Osteocyte (in vitro differentiated cells): ENCODE data around the gene RAB5B. TPM values are rescaled to one million over a fixed set of nuclear protein-coding genes. Genes with fewer than 3 reads are reported as not detected.

Experiments
- DNase-seq: peaks from one replicate; pipeline ENCODE4 v3.0.0; 2021; ENCODE audit warnings: mixed read lengths; ENCODE audit not compliant: unreplicated experiment; ENCODE audit errors: extremely low spot score
- H3K27ac Mint-ChIP-seq: one replicate; pipeline ENCODE4 v1.8.0; 2021; ENCODE audit warnings: mild to moderate bottlenecking, mixed read lengths; ENCODE audit not compliant: unreplicated experiment
- H3K27me3 Mint-ChIP-seq: one replicate; pipeline ENCODE4 v1.8.0; 2021; ENCODE audit warnings: mixed read lengths; ENCODE audit not compliant: unreplicated experiment
- H3K36me3 Mint-ChIP-seq: one replicate; pipeline ENCODE4 v1.8.0; 2021; ENCODE audit warnings: mixed read lengths; ENCODE audit not compliant: unreplicated experiment
- H3K4me1 Mint-ChIP-seq: one replicate; pipeline ENCODE4 v1.8.0; 2021; ENCODE audit warnings: mixed read lengths; ENCODE audit not compliant: unreplicated experiment
- H3K4me3 Mint-ChIP-seq: one replicate; pipeline ENCODE4 v1.8.0; 2021; ENCODE audit warnings: mild to moderate bottlenecking, moderate library complexity, mixed read lengths; ENCODE audit not compliant: unreplicated experiment
- H3K9me3 Mint-ChIP-seq: one replicate; pipeline ENCODE4 v1.8.0; 2021; ENCODE audit warnings: mixed read lengths; ENCODE audit not compliant: unreplicated experiment
- CTCF ChIP-seq: fragments of 200-600 bp; sonication (generic); IDR thresholded peaks from 2 replicates; pipeline ENCODE4 v1.5.0; 2021; ENCODE audit warnings: antibody characterized with exemption, mild to moderate bottlenecking, moderate library complexity
- long read RNA-seq: library from polyadenylated mRNA; unstranded; transcript quantifications from one replicate; pipeline ENCODE4 v2.0.0, GENCODE V29; 2021
- total RNA-seq: library from RNA; stranded (reverse); gene quantifications from 2 replicates; pipeline ENCODE4 v1.2.1, GENCODE V29; 2021

Gene RAB5B, protein sequence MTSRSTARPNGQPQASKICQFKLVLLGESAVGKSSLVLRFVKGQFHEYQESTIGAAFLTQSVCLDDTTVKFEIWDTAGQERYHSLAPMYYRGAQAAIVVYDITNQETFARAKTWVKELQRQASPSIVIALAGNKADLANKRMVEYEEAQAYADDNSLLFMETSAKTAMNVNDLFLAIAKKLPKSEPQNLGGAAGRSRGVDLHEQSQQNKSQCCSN
- 126 and 134 TPM in 2 replicates for total RNA-seq
- long read RNA-seq, full-length matches to known transcripts = 1 of 14 reads
- long read RNA-seq, partial matches to known transcripts = 0 of 14 reads
- long read RNA-seq, other reads (novel, unspliced or antisense) = 13 of 14 reads

DNA sequence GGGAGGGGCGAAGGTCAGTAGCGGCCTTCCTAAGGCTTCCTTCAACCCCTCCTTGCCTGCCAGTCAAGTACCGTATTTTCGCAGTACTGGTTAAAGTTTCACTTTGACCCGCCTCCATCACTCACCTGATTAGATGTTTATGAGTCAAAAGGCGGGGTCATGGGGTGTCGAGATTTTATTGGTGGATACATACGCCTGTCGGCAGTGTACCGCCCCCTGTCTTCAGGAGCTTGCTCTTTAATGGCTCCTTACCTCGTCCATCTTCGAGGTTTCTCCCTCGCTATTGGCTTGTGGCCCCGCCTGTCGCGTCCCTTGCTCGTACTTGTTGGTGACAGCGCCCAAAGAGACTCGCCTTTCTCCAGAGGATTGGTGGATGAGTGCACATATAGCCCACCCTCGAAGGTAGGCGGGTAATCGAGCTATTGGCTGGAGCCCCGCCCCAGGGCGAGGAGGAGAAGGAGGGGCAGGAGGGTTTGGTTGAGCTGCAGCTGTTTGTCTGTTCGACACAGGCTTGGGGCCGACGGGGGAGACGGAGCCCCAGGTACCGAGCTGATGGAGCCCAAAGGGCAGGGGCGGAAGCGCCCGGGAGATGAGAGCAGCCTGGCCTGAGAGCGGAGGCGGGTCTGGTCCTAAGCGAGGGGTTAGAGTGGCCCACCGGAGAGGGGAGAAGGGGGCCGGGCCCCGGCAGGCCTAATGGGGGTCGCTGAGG lies at the start of gene RAB5B:
RAB5B (plus strand) TSS at position 480 of the 709 bp plus-strand sequence. CDS start 12,883 bp downstream, outside the sequence.
- Mint-ChIP-seq H3K27me3 (no peaks in the 10 kb centered on the region), H3K4me3 (no peak within 1 kb of the TSS), H3K27ac (no peak within 1 kb of the TSS), H3K4me1 (peaks cover 10% of the 10 kb centered on the region), H3K9me3 (no peaks in the 10 kb centered on the region), H3K36me3 (no peaks in the 10 kb centered on the region)
- TF ChIP-seq CTCF = peak; percentile 50
- DNase-seq = peak; percentile 99

DNA sequence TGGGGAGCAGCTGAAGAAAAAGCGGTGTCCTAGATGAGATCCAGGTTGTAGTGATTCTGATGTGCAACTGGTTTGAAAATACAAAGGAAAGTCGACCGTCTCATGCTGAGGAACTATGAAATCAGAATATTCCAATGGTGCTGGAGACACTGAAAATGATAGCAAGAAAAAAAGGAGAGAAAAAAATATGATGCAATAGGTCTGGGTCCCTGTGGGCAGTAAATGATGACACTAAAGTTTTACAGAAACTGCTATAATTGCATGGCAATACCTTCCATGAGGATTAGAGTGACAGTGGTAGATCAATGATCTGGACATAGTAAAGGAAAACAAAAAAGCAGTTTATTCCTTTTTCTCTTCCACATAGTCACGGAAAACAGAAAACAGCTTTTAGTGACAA lies 48.5 kb upstream of the RAB5B start:
- Mint-ChIP-seq H3K9me3 (no peaks in the 10 kb centered on the region), H3K27me3 (no peaks in the 10 kb centered on the region), H3K27ac (peak overlapping the region; percentile 97), H3K4me3 (peak overlapping the region; percentile 94), H3K4me1 (peaks cover 31% of the 10 kb centered on the region), H3K36me3 (peaks cover 12% of the 10 kb centered on the region)
- TF ChIP-seq CTCF = no peak
- no peak for DNase-seq

DNA sequence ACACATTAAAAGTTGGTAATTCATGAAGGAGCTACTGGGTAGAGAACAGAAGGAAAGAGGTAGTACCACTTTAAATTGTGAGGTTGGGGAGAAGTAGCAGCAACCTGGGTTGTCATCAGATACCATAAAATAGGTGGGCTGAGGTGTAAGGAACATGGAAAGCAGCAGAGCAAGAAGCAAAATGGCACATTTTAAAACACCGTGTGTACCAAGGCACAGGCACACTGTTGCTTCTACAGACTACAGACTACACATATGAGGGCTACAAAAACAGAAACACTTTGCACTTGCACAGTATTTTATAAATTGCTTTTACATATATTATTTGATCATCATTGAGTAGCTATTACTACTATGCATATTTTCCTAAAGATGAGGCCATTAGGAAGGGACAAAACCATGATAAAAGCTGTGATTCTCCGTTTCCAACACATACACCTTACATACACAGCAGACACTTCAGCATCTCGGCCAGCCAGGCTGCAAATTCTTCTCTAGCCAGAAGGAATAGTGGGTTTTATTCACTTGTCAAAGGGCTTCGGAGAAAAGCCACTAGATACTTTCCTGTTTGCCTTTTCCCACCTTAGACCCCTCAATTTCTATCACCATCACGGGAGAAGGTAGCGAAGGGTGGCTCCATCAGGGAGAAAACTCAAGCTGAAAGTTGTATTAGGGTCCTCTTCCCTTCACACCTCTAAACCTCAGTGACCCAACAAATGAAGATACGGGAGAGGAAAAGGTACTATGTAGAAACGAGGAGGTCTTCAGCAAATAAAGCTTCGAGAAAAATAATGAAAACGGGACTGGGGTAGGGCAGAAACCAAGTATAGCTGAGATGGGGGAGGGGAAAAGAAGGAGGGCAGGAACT lies 47.8 kb upstream of the RAB5B start:
- peak overlapping the region; percentile 94 for H3K4me3 Mint-ChIP-seq
- TF ChIP-seq CTCF = no peak
- no peaks in the 10 kb centered on the region for H3K27me3 Mint-ChIP-seq
- H3K36me3 Mint-ChIP-seq = peaks cover 12% of the 10 kb centered on the region
- no peaks in the 10 kb centered on the region for H3K9me3 Mint-ChIP-seq
- no peak for DNase-seq
- peak overlapping the region; percentile 97 for H3K27ac Mint-ChIP-seq
- peaks cover 33% of the 10 kb centered on the region for H3K4me1 Mint-ChIP-seq

GRCh38 chr12:55926738-55927587 lies 46.9 kb upstream of the RAB5B start:
- DNase-seq = peak; percentile 94
- H3K27ac Mint-ChIP-seq = peak overlapping the region; percentile 97
- H3K4me1 Mint-ChIP-seq = peaks cover 38% of the 10 kb centered on the region
- TF ChIP-seq CTCF = peak; percentile 89
- peaks cover 11% of the 10 kb centered on the region for H3K36me3 Mint-ChIP-seq
- no peaks in the 10 kb centered on the region for H3K9me3 Mint-ChIP-seq
- H3K4me3 Mint-ChIP-seq = peak overlapping the region; percentile 94
- no peaks in the 10 kb centered on the region for H3K27me3 Mint-ChIP-seq
